GM18861 (cell line): Measurements from ENCODE around the gene SLC29A4.
"Not testable (repeated sequence)": the region's sequence is repeated elsewhere in the genome, so short reads cannot be mapped to it uniquely, and the experiment has no call there.

Experiments
- ATAC-seq: cut with Tn5 transposase; IDR thresholded peaks from one replicate; pipeline ENCODE4 v1.9.1; 2021; ENCODE audit not compliant: unreplicated experiment

SLC29A4 gene, protein sequence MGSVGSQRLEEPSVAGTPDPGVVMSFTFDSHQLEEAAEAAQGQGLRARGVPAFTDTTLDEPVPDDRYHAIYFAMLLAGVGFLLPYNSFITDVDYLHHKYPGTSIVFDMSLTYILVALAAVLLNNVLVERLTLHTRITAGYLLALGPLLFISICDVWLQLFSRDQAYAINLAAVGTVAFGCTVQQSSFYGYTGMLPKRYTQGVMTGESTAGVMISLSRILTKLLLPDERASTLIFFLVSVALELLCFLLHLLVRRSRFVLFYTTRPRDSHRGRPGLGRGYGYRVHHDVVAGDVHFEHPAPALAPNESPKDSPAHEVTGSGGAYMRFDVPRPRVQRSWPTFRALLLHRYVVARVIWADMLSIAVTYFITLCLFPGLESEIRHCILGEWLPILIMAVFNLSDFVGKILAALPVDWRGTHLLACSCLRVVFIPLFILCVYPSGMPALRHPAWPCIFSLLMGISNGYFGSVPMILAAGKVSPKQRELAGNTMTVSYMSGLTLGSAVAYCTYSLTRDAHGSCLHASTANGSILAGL

DNA sequence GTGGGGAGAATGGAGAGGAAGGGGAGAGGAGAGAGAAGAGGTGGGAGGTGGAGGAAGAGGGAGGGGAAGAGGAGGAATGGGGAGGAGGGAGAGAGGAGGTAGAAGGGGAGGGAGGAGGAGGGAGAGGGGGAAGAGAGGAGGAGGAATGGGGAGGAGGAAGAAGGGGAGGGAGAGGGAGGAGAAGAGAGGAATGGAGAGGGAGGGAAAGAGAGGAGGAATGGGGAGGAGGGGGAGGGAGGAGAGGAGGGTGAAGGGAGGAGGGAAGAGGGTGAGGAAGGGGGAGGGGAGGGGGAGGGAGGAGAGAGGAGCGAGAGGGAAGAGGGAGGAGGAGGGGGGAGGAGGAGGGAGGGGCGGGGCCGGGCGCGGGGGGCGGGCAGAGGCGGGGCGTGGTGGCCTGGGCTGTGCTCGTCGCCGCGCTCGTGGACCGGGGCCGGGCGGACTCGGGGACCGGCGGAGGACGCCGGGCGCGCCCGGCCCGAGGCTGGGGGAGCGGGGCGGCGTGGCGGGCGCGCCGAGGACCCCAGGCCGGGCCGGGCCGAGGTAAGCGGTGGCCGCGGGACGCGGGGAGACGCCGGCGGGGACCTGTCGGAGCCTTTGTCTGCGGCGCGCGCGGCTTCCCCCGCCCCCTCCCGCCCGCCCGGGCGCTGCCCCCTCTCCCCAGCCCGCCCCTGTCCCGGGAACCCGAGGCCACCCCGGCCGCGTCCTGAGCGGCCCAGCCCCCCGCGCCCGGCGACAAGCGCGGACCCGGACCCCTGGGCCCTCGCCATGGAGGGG is at the start of gene SLC29A4:
Gene SLC29A4, plus strand, starts transcription at position 401 of the 774 bp plus-strand sequence. CDS start 4,874 bp downstream, outside the sequence.
- no peak for ATAC-seq

DNA sequence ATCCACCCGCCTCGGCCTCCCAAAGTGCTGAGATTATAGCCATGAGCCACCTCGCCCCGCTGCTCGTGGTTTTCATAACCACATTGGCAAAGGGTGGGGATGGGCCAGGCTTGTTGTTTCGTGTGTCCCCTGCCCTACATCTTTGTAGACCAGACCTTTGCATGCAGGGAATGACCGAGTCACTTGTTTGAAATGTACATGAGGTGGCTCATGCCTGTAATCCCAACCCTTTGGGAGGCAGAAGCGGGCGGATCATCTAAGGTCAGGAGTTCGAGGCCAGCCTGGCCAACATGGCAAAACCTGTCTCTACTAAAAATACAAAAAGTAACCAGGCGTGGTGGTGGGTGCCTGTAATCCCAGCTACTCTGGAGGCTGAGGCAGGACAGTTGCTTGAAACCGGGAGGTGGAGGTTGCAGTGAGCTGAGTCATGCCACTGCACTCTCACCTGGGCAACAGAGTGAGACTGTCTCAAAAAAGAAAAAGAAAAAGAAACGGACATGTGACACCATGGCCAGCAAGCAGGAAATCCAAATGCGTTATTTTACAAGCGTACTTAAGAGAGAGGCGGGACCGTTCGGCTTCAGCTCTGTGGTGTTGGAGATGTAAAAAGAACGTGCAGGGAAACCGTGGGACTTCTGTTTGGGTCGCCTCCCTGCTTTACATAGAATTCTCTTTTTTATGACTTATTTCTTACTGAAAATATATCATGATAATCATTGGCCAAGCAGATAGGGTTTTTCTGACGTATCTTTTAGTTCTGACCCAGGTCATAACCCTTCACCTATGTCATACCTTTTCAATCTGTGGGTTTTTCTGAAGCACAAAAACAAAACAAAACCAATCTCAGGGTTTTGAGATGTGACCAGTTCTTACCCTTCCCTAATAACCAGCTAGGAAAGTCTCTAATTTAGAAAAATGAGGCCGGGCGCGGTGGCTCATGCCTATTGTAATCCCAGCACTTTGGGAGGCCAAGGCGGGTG is 47.6 kb upstream of the SLC29A4 start:
- ATAC-seq = no peak

DNA sequence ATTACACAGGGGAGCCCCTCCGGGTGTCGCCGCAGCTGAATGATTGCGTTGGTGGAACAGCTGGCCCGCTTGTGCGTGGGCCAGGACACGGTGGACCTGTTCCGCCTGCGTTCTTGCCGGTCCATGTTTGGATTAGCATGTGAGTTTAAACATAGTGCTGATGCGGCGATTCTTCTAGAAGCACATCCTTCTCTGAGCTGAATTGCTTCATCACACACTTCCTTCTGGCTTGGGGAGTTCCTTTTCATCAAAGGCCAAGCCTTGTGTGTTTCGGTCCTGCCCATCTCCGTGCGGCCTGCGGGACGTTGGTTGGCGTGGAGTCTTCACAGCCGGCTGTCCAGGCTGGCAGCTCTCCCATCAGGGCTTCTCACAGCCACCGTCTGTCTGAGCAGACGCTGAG is 45.5 kb upstream of the SLC29A4 start:
- no peak for ATAC-seq

DNA sequence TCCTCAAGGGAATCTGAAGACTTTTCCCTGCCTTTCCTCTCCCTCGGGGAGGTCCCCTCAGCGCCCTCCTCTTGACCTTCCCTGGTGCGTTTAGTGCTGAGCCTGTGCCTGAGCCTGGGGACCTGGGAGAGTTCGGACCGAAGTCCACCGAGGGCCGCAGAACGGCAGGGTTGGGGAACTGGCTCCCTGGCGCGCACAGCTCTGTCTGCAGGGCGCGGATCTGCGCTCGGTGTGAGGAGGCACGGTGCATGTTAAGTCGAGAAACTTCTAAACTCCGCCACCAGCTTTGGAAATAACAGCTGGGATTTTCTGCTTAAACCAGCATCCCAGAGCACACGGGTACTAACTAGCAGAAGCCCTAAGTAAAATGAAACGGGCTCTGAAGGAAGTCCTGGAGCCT is 44.2 kb upstream of the SLC29A4 start:
- ATAC-seq = no peak

DNA sequence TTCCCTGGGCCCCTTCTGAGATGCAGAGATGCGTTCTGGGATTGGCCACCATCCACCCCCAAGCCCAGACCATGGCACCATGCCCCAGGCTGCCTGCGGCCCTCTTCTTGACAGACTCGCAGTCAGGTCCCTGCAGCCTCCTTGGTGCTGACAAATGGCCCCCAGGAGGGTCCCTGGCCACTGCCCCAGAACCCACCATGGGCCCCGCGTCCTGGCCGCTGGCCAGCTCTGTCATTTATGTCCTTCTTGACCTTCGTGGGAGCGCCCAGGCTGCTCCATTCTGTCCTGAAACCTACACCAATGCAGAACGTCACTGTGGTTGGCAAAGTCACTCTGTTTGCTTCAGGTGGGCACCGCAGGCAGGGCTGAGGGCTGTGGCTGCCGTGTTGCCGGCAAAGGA is 39.5 kb upstream of the SLC29A4 start:
- no peak for ATAC-seq

DNA sequence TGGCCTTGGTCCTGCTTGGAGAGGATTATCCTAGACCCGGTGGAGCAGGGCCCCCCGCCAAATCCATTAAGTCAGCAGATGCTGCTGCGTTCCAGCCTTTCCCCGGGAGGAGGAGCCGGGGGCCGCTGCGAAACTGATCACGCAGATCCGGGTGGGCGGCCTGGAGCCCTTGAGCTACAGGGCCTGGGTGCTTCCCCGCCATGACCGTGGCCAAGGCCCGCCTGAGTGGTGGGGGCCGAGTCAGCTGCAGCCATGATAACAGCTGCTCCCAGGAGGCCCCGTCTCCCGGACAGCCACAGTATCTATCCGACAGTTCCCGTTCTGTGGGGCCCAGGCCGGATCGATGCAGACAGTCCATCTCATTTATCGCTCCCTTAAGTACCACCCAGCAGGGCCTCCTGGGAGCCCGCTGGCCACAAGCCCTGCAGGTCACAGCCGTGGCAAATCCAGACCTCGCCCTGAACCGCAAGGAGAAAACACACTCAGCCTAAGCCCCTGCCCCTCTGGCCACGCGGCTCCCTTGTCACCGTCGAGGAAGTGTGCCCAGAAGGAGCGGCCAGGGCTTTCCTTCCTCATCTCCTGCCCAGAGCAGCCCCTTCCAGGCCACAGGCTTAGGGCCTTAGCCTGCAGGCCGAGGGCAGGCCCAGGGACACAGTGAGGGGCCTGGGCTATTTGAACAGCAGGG is 34.4 kb upstream of the SLC29A4 start:
- no peak for ATAC-seq

DNA sequence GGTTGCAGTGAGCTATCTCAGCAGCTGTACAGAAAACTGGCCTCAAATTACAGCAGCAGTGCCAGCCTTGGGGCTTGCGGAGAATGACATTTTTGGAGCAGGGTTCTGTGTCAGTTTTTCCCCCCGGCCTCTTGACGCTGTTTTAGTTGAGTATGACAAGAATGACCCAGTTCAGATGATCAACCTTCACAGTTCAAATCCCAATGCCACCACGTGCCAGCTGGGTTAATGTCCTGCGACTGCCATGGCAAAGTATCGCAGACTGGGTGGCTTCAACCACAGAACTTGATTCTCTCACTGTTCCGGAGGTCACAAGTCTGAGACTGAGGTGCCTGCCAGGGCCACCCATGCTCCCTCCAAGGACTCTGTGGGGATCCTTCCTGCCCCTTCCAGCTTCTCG is 32.0 kb upstream of the SLC29A4 start:
- ATAC-seq = not testable (repeated sequence)

DNA sequence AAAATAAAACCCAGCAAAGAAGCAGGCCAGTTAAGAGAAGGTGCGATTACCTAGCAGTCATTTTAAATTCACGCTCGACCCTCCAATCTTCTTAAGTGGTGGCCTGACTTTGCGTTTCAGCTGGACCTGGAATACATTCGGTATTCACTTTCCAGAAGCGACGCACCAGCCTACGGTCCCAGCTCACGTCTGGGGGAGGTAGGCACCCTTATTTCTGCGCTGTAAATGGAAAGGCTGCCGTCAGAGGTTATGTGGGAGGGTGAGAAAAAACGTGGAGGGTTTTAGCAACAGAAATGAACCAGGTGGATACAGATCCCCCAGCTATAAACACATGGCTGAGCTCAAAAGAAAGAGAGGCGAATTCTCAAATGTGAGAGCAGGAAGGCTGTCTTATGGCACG is 29.2 kb upstream of the SLC29A4 start:
- ATAC-seq = not testable (repeated sequence)

DNA sequence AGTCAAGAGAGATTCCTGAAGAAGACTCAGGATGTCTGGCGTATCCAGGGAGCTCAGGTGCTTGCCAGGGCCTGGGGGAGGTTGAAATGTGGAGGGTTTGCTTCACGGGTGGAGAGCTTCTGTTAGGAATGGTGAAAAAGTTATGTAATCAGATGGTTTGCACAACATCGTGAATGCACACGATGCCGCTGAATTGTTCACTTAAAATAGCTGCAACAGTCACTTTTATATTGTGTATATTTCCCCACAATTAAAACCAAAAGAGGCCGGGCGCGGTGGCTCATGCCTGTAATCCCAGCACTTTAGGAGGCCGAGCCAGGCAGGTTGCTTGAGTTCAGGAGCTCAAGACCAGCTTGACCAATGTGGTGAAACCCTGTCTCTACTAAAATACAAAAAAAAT is 28.4 kb upstream of the SLC29A4 start:
- not testable (repeated sequence) for ATAC-seq

DNA sequence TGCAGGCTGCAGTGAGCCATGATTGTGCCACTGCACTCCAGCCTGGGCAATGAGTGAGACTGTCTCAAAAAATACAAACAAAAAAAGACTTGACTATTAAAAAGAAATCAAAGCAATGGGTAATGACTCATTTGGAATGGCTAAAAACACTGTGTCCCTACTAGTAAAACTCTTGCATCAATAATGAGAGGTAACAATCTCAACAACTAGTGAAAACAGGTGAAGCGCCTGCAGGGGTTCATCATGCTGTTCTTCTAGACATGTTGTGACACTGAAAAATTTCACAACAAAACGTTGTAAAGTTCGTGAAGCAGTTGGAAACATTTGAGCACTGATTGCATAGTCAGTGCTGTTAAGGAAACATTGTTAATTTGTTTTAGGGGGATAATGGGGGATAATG is 26.9 kb upstream of the SLC29A4 start:
- no peak for ATAC-seq

DNA sequence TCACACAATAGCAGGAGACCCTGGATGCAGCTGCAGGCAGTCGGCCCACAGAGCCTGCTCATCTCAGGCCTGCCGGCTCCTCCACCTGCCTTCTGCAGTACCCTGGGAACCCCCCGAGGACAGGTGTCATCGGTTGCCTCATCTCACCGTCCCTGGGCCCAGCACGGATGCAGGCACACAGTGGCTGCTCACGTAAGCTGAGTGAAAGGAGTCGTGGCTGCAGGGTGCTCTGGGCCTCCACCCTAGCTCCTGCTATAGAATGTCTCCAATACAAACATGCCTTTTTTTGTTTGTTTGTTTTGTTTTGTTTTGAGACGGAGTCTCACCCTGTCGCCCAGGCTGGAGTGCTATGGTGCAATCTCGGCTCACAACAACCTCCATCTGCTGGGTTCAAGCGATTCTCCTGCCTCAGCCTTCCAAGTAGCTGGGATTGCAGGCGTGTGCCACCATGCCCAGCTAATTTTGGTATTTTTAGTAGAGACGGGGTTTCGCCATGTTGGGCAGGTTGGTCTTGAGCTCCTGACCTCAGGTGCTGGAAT is 22.1 kb upstream of the SLC29A4 start:
- ATAC-seq = not testable (repeated sequence)

DNA sequence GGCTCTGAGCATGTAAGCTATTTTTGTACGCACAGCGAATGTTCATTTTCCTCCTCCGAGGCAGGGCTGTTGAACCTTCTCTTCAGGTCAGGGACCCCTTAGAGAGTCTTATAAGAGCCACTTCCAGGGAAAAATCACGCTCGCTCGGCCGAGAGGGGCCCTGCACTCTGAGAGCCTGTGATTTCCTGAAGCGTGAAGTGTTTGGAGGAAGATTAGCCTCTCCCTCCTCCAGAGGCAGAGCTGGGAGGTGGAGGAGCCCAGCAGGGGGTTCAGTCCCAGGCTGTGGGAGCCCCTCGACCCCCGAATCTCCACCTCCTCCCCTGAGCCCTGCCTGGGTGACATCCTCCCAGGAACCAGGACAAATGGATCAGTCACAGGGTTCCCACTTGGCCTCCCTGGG is 19.7 kb upstream of the SLC29A4 start:
- not testable (repeated sequence) for ATAC-seq

DNA sequence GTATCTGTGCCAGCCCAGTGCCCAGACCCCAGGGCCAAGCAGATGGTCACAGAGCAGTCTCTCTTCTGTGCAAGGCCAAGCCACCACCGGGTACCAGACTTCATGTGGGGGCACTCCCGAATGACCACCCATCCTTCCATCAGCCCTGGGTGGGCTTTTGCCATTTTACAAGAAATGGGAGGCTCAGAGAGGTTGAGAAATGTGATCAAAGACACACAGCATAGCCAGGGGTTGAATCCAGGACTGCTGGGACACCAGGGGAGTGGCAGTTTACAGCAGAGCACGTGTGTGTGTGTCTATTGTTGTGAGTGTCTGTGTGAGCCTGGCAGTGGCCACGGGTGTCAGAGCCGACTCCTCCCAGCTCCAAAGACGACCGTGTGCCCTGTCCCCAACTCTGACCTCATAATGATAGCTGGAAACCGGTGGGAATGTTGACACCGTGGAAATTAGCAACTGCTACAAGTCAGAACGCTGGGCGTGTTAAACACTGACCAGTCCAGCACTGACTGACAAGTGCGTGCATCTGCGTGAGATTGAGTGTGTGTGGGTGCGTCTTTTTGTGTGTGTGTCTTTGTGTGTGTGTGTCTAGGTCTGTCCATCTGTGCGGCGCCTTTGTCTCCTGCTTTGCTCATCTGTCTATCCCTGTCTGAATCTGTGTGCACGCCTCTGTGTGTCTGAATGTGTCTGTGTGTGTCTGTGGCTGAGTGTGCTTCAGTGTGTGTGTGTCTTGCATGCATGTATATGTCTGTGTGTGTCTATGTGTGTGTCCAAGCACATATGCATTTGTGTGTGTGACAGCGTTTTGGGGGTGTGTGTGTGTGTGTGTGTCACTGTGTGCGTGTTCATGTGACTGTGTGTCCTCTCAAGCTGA is 17.2 kb upstream of the SLC29A4 start:
- ATAC-seq = no peak

DNA sequence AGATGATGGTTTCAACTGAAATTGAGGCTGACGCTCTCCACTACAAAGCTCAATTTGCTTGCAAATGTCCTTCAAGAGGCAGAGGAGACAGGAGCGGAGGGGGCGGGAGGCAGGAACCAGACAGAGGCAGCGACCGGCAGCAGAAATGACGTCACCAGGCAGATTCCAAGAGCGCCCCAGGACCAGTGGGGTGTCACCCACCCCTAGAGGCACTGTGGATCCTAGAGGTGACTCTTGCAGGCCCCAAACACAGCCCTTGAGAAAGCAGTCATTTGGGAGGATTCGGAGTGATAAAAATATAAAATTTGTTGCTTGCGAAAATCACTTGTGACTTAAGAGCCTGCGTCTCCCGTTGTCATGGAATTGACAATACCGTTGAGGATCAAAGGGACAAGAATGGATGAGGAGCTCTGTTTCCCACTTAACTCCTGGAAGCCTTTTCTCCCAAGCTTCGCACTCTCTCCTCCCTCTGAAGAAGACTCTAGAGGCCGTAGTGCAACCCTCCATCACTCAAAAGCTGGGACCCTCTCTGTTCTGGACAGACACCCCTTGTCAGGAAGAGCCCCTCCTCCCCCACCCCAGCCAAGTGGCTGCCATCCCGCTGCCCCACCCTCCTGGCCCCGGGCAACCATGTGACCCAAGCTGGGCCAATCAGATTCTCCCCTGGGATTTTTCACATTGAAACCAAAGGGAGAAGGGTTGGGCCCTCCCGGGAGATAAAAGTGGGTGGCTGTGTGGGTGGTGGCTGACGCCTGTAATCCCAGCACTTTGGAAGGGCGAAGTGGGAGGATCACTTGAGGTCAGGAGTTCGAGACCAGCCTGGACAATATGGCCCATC is 16.3 kb upstream of the SLC29A4 start:
- ATAC-seq = no peak

DNA sequence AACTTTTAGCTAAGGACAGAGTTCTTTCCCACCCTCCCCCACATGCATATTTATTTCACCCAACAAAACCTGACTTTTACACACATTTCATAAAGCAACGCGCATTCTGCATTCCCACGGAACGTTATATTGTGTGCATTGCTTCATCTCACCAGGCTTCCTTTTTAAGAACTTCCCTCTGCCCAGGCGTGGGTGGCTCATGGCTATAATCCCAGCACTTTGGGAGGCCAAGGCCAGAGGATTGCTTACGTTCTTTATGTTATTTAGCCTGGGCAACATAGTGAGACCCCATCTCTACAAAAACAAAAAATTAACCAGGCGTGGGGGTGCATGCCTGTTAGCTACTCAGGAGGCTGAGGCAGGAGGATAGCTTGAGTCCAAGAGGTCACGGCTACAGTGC is 14.9 kb upstream of the SLC29A4 start:
- not testable (repeated sequence) for ATAC-seq

DNA sequence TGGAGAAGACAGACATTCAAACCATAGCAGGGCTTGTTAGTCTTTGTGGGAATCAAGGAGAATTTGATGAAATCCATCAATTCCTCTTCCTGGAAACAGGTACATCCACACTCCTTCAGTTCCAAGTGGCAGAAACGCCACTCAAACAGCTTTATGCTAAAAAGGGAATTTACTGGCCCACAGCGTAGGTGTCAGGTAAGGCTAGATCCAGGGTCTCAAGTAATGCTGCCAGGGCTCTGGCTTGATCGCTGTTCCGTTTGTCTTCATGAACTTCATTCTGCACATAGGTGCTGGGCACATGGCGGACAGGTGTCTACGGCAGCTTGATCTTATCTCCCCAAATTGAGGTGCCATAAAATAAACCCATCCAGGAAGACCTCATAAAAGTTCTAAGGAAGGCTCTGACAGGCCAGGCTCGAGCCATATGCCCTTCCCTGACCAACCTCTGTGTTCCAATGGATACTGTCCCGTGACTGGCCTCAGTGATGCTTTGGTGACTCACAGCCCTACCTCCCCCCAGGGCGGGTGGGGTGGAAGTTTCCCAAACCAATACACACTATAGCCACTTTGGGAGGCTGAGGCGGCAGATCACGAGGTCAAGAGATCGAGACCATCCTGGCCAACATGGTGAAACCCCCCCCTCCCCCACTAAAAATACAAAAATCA is 12.6 kb upstream of the SLC29A4 start:
- ATAC-seq = not testable (repeated sequence)

DNA sequence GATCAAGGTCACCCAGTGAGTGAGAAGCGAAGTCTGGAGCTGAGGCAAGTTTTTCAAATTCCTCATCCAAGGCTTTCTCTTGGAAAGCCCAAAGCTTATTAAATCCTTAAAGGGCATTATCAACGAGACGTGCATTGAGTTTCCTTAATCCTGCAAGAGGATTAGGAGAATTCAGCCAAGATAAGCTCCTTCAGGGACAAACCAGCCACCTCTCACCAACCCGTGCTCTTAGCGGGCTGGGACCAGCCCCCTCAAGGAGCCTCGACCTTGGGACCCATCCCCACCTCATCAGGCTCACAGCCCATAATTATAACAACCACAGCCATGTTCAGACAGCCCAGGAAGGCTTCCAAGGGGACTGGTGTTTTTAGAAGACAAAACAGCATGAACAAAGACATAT is 12.0 kb upstream of the SLC29A4 start:
- ATAC-seq = no peak
